Aorta (tissue), 5 donors: ENCODE data around the gene PIGW. TPM values are rescaled to one million over a fixed set of nuclear protein-coding genes. Genes with fewer than 3 reads are reported as not detected.

Experiments used
- ATAC-seq: fragments of 200-7000 bp; cut with Tn5 transposase; one replicate; pipeline ENCODE4 v1.9.1; 2022; ENCODE audit warnings: moderate library complexity; ENCODE audit not compliant: low FRiP score
- DNase-seq, 2 donors: peaks; one replicate each; pipeline ENCODE4 v3.0.0-alpha.2; 2020
- H3K27ac ChIP-seq, 2 donors: one replicate each; pipeline ENCODE4 v1.5.1; 2013; ENCODE audit warnings: low read length in 2 of 2, mild to moderate bottlenecking in 2 of 2, moderate library complexity in 2 of 2, control low read depth in 1 of 2, inconsistent platforms in 1 of 2, low read depth in 1 of 2
- H3K27me3 ChIP-seq, 2 donors: one replicate each; pipeline ENCODE4 v1.6.1; 2013; ENCODE audit warnings: control low read depth in 1 of 2, low read length in 1 of 2, mild to moderate bottlenecking in 1 of 2, moderate library complexity in 1 of 2; ENCODE audit not compliant: insufficient read depth in 2 of 2, control insufficient read depth in 1 of 2
- H3K36me3 ChIP-seq, 2 donors: one replicate each; pipeline ENCODE4 v1.6.1; 2013; ENCODE audit warnings: control low read depth in 1 of 2, low read length in 1 of 2, mild to moderate bottlenecking in 1 of 2; ENCODE audit not compliant: insufficient read depth in 2 of 2, control insufficient read depth in 1 of 2
- H3K4me1 ChIP-seq, 2 donors: one replicate each; pipeline ENCODE4 v1.6.1; 2013; ENCODE audit warnings: low read length in 2 of 2, control low read depth in 1 of 2, mild to moderate bottlenecking in 1 of 2, moderate library complexity in 1 of 2; ENCODE audit not compliant: insufficient read depth in 2 of 2, control insufficient read depth in 1 of 2
- H3K4me3 ChIP-seq, 2 donors: one replicate each; pipeline ENCODE4 v1.5.1; 2013; ENCODE audit warnings: low read length in 2 of 2, control low read depth in 1 of 2, mild to moderate bottlenecking in 1 of 2
- H3K9me3 ChIP-seq: one replicate; pipeline ENCODE4 v1.6.1; 2013; ENCODE audit warnings: mild to moderate bottlenecking, low read length; ENCODE audit not compliant: control insufficient read depth
- WGBS, 2 donors: extraction: QIAGEN DNeasy Blood & Tissue Kit; methylation state at CpG; one replicate each; pipeline ENCODE4 v1.1.7; 2013; 5-methylcytosine and 5-hydroxymethylcytosine counted together
- intact Hi-C, 2 donors: fragments of 100-400 bp; cut with DNase I; formaldehyde crosslinking; loops; one replicate each; pipeline versions ENCODE4 v1.14.2 to v1.15.0; 2022
- long read RNA-seq, 2 donors: library from polyadenylated mRNA; unstranded; transcript quantifications; one replicate each; pipeline ENCODE4 v2.0.0, GENCODE V29; 2020 to 2021
- polyA plus RNA-seq, 2 donors: library from polyadenylated mRNA; stranded (reverse); fragments of 200-250 nt; gene quantifications; one replicate each; pipeline ENCODE4 v1.2.3, GENCODE V29; 2013
- total RNA-seq, 2 donors: library from RNA; stranded (reverse); fragmentation: NEBNext Ultra II Directional; extraction: Animal tissue kit (Norgen Biotek cat#: 25700); gene quantifications; one replicate each; pipeline ENCODE4 v1.2.1, GENCODE V29; 2021
- donor health status: healthy with polysubstance abuse.
- donor health status: Bipolar disorder and iron deficiency.
- donor health status: DM: no; HTN: no; CAD: no.
- donor health status: DM: no; HTN: no; CAD: no.
- donor health status: DM: yes; HTN: yes; CAD: no.

PIGW gene
- total RNA-seq = 1 to 10 TPM; 4.7 to 4.9 TPM
- 1 to 10 TPM; 2.1 to 5.1 TPM for polyA plus RNA-seq
- long read RNA-seq, donor 1, transcript PIGW-204 (2 exons, 2,312 nt) = major isoform, 11 of 18 reads
- long read RNA-seq, donor 1, partial matches to known transcripts = 1 of 18 reads
- long read RNA-seq, donor 1, other reads (novel, unspliced or antisense) = 0 of 18 reads
- long read RNA-seq, donor 2, partial matches to known transcripts = 0 of 1 reads
- long read RNA-seq, donor 2, other reads (novel, unspliced or antisense) = 1 of 1 reads

GRCh38 chr17:36534840-36535668 is at the start of gene PIGW, which contains the start of gene MYO19:
Gene PIGW (plus strand): TSS chr17:36534987. CDS start chr17:36537102, 2,115 bp downstream.
Gene MYO19 (minus strand): TSS chr17:36534868. CDS start chr17:36532538, 2,330 bp downstream.
- DNase-seq (peak; percentile 93 to 97), ATAC-seq (peak; percentile 97)
- no peaks in the 10 kb centered on the region for H3K9me3 ChIP-seq
- no peaks in the 10 kb centered on the region for H3K36me3 ChIP-seq
- H3K27me3 ChIP-seq = no peaks in the 10 kb centered on the region
- 0% methylated on average over 72 to 83 of the region's 83 CpGs for WGBS, 2 donors
- H3K4me3 ChIP-seq = peak within 1 kb of the TSS; percentile 56 to 78
- peak within 1 kb of the TSS in 1 of 2 donors; percentile 88 for H3K27ac ChIP-seq
- intact Hi-C loops = loop anchor here in 1 of 2 donors (10.0 kb wide), 1 partner anchor 50 kb away; the partner anchor contains the start of gene ZNHIT3
- no peaks in the 10 kb centered on the region for H3K4me1 ChIP-seq

- WGBS, 2 donors = 90 to 94% methylated on average over 8 of the region's 8 CpGs
Observed at GRCh38 chr17:36485027-36485426, 49.8 kb upstream of the PIGW start.

GRCh38 chr17:36485805-36486203 is 49.0 kb upstream of the PIGW start:
- Histone ChIP-seq H3K9me3 (no peaks in the 10 kb centered on the region), H3K27ac (no peak overlapping the region), H3K27me3 (no peaks in the 10 kb centered on the region), H3K4me3 (peak overlapping the region in 1 of 2 donors; percentile 17), H3K4me1 (no peaks in the 10 kb centered on the region), H3K36me3 (no peaks in the 10 kb centered on the region)
- ATAC-seq = no peak
- no peak for DNase-seq
- intact Hi-C loops = loop anchor here (10.0 kb wide), 5 partner anchors 49 to 521 kb away; partner anchors contain the start of genes AATF (in 1 of the 2), DHRS11 (in 1 of the 2), MYO19 (in 1 of the 2) and PIGW (in 1 of the 2)
- WGBS, 2 donors = 26 to 28% methylated on average over 10 of the region's 10 CpGs

More at GRCh38 chr17:36485027-36485426, 49.8 kb upstream of the PIGW start:
- no peaks in the 10 kb centered on the region for H3K4me1 ChIP-seq
- ATAC-seq (no peak), DNase-seq (no peak)
- no peak overlapping the region for H3K4me3 ChIP-seq
- H3K27me3 ChIP-seq = no peaks in the 10 kb centered on the region
- H3K36me3 ChIP-seq = no peaks in the 10 kb centered on the region
- H3K27ac ChIP-seq = no peak overlapping the region
- H3K9me3 ChIP-seq = no peaks in the 10 kb centered on the region
- intact Hi-C loops = loop anchor here (10.0 kb wide), 5 partner anchors 50 to 520 kb away; partner anchors contain the start of genes AATF (in 1 of the 2), DHRS11 (in 1 of the 2), MYO19 (in 1 of the 2) and PIGW (in 1 of the 2)

GRCh38 chr17:36486204-36487194 is 48.3 kb upstream of the PIGW start, which contains the start of gene ZNHIT3:
Gene ZNHIT3 (plus strand): TSS chr17:36486681. CDS start chr17:36486700, 19 bp downstream.
- Histone ChIP-seq H3K4me1 (no peaks in the 10 kb centered on the region), H3K27ac (peak within 1 kb of the TSS in 1 of 2 donors; percentile 1), H3K36me3 (no peaks in the 10 kb centered on the region), H3K27me3 (no peaks in the 10 kb centered on the region), H3K4me3 (peak within 1 kb of the TSS; percentile 86 to 91), H3K9me3 (no peaks in the 10 kb centered on the region)
- ATAC-seq (peak; percentile 95), DNase-seq (peak; percentile 94 to 95)
- WGBS, 2 donors = 0% methylated on average over 66 to 73 of the region's 73 CpGs
- intact Hi-C loops = loop anchor here (10.0 kb wide), 5 partner anchors 48 to 522 kb away; partner anchors contain the start of genes AATF (in 1 of the 2), DHRS11 (in 1 of the 2), MYO19 (in 1 of the 2) and PIGW (in 1 of the 2)

GRCh38 chr17:36493956-36494355 is 40.8 kb upstream of the PIGW start:
- Histone ChIP-seq H3K36me3 (peaks cover 4 to 15% of the 10 kb centered on the region in 2 donors), H3K4me1 (no peaks in the 10 kb centered on the region), H3K27me3 (no peaks in the 10 kb centered on the region), H3K27ac (no peak overlapping the region), H3K4me3 (no peak overlapping the region), H3K9me3 (no peaks in the 10 kb centered on the region)
- 82 to 83% methylated on average over 1 of the region's 1 CpG for WGBS, 2 donors
- intact Hi-C loops = no loop called here
- no peak for DNase-seq
- no peak for ATAC-seq

- H3K27ac ChIP-seq = no peak overlapping the region
- 51 to 55% methylated on average over 5 of the region's 5 CpGs for WGBS, 2 donors
- ATAC-seq (no peak), DNase-seq (no peak)
- no peak overlapping the region for H3K4me3 ChIP-seq
- H3K36me3 ChIP-seq = peaks cover 4 to 15% of the 10 kb centered on the region in 2 donors
- no peaks in the 10 kb centered on the region for H3K9me3 ChIP-seq
- no peaks in the 10 kb centered on the region for H3K27me3 ChIP-seq
- no peaks in the 10 kb centered on the region for H3K4me1 ChIP-seq
- intact Hi-C loops = no loop called here
Observed at GRCh38 chr17:36494674-36495073, 40.1 kb upstream of the PIGW start.

GRCh38 chr17:36495076-36495578 is 39.7 kb upstream of the PIGW start:
- intact Hi-C loops = no loop called here
- no peak for ATAC-seq
- H3K4me1 ChIP-seq = no peaks in the 10 kb centered on the region
- H3K36me3 ChIP-seq = peaks cover 4 to 15% of the 10 kb centered on the region in 2 donors
- H3K27ac ChIP-seq = no peak overlapping the region
- H3K9me3 ChIP-seq = no peaks in the 10 kb centered on the region
- 75 to 80% methylated on average over 3 of the region's 3 CpGs for WGBS, 2 donors
- no peak overlapping the region for H3K4me3 ChIP-seq
- no peak for DNase-seq
- H3K27me3 ChIP-seq = no peaks in the 10 kb centered on the region
